Astrocyte (in vitro differentiated cells and primary cell): Measurements from ENCODE around the gene TENM3. TPM values are rescaled to one million over a fixed set of nuclear protein-coding genes. Genes with fewer than 3 reads are reported as not detected.

Experiments used
- DNase-seq: peaks from one replicate; pipeline ENCODE4 v3.0.0-alpha.2; 2010; ENCODE audit warnings: low read depth
- FAIRE-seq: peaks from 2 replicates; lab custom pipeline; 2011; peaks lifted over from hg19 to GRCh38; lab: Jason Lieb, UNC
- H2AFZ ChIP-seq: 2 replicates; pipeline ENCODE4 v1.6.0; 2012; ENCODE audit warnings: low read depth, low read length, inconsistent platforms
- H3K27ac ChIP-seq: 2 replicates; pipeline ENCODE4 v1.5.1; 2011; ENCODE audit warnings: low read depth, low read length, inconsistent platforms
- H3K27me3 ChIP-seq: 2 replicates; pipeline ENCODE4 v1.6.0; 2011; ENCODE audit warnings: low read length, inconsistent platforms; ENCODE audit not compliant: insufficient read depth
- H3K36me3 ChIP-seq: 2 replicates; pipeline ENCODE4 v1.5.1; 2011; ENCODE audit warnings: low read length, inconsistent platforms; ENCODE audit not compliant: insufficient read depth
- H3K4me1 ChIP-seq: 2 replicates; pipeline ENCODE4 v1.5.1; 2011; ENCODE audit warnings: low read length, inconsistent platforms; ENCODE audit not compliant: insufficient read depth
- H3K4me2 ChIP-seq: 2 replicates; pipeline ENCODE4 v1.6.0; 2012; ENCODE audit warnings: low read length, inconsistent platforms
- H3K4me3 ChIP-seq: 2 replicates; pipeline ENCODE4 v1.5.1; 2011; ENCODE audit warnings: low read depth, mild to moderate bottlenecking, low read length, inconsistent platforms; ENCODE audit not compliant: insufficient read depth
- H3K79me2 ChIP-seq: 2 replicates; pipeline ENCODE4 v1.6.0; 2012; ENCODE audit warnings: mild to moderate bottlenecking, low read length, inconsistent platforms; ENCODE audit not compliant: insufficient read depth
- H3K9ac ChIP-seq: 2 replicates; pipeline ENCODE4 v1.6.0; 2012; ENCODE audit warnings: mild to moderate bottlenecking, low read length, inconsistent platforms
- H3K9me3 ChIP-seq: 2 replicates; pipeline ENCODE4 v1.5.1; 2012; ENCODE audit warnings: low read depth, mild to moderate bottlenecking, low read length, inconsistent platforms; ENCODE audit not compliant: insufficient read depth
- H4K20me1 ChIP-seq: 2 replicates; pipeline ENCODE4 v1.6.0; 2012; ENCODE audit warnings: low read length, inconsistent platforms; ENCODE audit not compliant: insufficient read depth
- H3K27ac Mint-ChIP-seq: one replicate; pipeline ENCODE4 v1.8.0; 2021; ENCODE audit warnings: mild to moderate bottlenecking, mixed read lengths; ENCODE audit not compliant: unreplicated experiment
- H3K27me3 Mint-ChIP-seq: one replicate; pipeline ENCODE4 v1.8.0; 2021; ENCODE audit warnings: low read depth, mixed read lengths; ENCODE audit not compliant: unreplicated experiment
- H3K36me3 Mint-ChIP-seq: one replicate; pipeline ENCODE4 v1.8.0; 2021; ENCODE audit warnings: low read depth, mixed read lengths; ENCODE audit not compliant: unreplicated experiment
- H3K4me1 Mint-ChIP-seq: one replicate; pipeline ENCODE4 v1.8.0; 2021; ENCODE audit warnings: low read depth, mixed read lengths; ENCODE audit not compliant: unreplicated experiment
- H3K4me3 Mint-ChIP-seq: one replicate; pipeline ENCODE4 v1.8.0; 2021; ENCODE audit warnings: mild to moderate bottlenecking, moderate library complexity, mixed read lengths; ENCODE audit not compliant: unreplicated experiment
- H3K9me3 Mint-ChIP-seq: one replicate; pipeline ENCODE4 v1.8.0; 2021; ENCODE audit warnings: mild to moderate bottlenecking, mixed read lengths; ENCODE audit not compliant: unreplicated experiment
- EZH2 ChIP-seq: IDR thresholded peaks from 2 replicates; pipeline ENCODE4 v1.6.1; 2012; ENCODE audit warnings: mild to moderate bottlenecking, low read length, inconsistent platforms; ENCODE audit not compliant: insufficient read depth
- total RNA-seq: library from RNA; stranded (reverse); gene quantifications from 2 replicates; pipeline ENCODE4 v1.2.1, GENCODE V29; 2021
- TF ChIP-seq, protein P1 (sequence below): IDR thresholded peaks from 2 replicates; pipeline ENCODE4 v1.5.1; 2011; ENCODE audit warnings: low read depth, mild to moderate bottlenecking, inconsistent platforms, low read length, moderate library complexity; ENCODE audit not compliant: insufficient read depth

Gene TENM3
- total RNA-seq, 1 donor from 2014 or later = 127 TPM

DNA sequence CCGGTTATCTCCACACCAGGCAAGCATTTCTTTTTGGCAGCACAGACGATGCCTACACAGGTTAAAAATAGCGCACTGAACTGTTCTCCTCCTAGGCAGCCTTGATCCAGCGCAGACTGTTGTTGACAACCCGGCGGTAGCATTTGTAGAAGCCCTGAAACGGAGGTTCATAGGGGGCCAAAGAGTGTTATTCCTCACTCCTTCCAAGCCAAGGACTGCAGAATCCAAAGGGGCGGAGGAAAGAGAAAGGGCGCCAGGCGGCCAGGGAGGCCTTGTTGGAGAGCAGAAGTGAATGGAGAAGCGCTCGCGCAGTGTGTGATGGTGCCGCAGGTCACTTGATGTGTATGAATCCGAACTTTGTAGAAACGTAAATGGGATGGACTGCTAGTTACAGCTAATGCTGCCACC is 82.7 kb downstream of the TENM3 start:
- H2AFZ ChIP-seq = no peak overlapping the region
- H3K4me1 ChIP-seq = no peaks in the 10 kb centered on the region
- Mint-ChIP-seq H3K4me1 (peaks cover 1% of the 10 kb centered on the region), H3K9me3 (no peaks in the 10 kb centered on the region), H3K27me3 (no peaks in the 10 kb centered on the region), H3K4me3 (no peak overlapping the region), H3K36me3 (peaks cover 23% of the 10 kb centered on the region), H3K27ac (no peak overlapping the region)
- FAIRE-seq (no peak), DNase-seq (no peak)
- H3K4me3 ChIP-seq = no peak overlapping the region
- no peak overlapping the region for H3K4me2 ChIP-seq
- H4K20me1 ChIP-seq = no peaks in the 10 kb centered on the region
- no peaks in the 10 kb centered on the region for H3K9me3 ChIP-seq
- no peak overlapping the region for H3K9ac ChIP-seq
- H3K36me3 ChIP-seq = peaks cover 10% of the 10 kb centered on the region
- H3K79me2 ChIP-seq = no peaks in the 10 kb centered on the region
- H3K27ac ChIP-seq = no peak overlapping the region
- no peaks in the 10 kb centered on the region for H3K27me3 ChIP-seq
- TF ChIP-seq, protein P1, sequence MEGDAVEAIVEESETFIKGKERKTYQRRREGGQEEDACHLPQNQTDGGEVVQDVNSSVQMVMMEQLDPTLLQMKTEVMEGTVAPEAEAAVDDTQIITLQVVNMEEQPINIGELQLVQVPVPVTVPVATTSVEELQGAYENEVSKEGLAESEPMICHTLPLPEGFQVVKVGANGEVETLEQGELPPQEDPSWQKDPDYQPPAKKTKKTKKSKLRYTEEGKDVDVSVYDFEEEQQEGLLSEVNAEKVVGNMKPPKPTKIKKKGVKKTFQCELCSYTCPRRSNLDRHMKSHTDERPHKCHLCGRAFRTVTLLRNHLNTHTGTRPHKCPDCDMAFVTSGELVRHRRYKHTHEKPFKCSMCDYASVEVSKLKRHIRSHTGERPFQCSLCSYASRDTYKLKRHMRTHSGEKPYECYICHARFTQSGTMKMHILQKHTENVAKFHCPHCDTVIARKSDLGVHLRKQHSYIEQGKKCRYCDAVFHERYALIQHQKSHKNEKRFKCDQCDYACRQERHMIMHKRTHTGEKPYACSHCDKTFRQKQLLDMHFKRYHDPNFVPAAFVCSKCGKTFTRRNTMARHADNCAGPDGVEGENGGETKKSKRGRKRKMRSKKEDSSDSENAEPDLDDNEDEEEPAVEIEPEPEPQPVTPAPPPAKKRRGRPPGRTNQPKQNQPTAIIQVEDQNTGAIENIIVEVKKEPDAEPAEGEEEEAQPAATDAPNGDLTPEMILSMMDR = no peak
- no peak for TF ChIP-seq EZH2

DNA sequence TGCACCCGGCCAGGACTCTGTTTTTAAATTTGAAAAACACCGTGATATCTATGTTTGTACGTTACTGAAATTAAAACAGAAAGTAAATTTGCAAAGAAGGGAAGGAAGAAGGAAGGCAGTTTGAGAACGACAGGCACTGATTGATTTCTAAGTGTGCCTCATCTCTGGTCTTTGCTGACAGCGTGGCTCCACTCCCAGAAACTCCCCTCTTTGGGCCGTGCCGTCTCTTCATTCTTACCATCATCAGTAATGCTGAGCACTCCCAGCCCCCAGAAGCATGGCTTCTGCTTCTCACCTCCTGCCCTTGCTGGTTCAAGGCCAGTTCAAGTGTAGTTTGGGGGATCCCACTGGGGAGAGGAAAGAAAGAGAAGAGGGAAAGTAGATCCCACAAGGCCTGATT is 85.3 kb downstream of the TENM3 start:
- no peaks in the 10 kb centered on the region for H3K27me3 ChIP-seq
- H3K36me3 Mint-ChIP-seq = peaks cover 21% of the 10 kb centered on the region
- no peaks in the 10 kb centered on the region for H4K20me1 ChIP-seq

GRCh38 chr4:182337366-182337765 is 94.2 kb downstream of the TENM3 start:
- no peaks in the 10 kb centered on the region for H3K4me1 Mint-ChIP-seq
- Histone ChIP-seq H3K27ac (no peak overlapping the region), H3K9ac (no peak overlapping the region), H3K79me2 (no peaks in the 10 kb centered on the region), H2AFZ (no peak overlapping the region), H3K4me2 (no peak overlapping the region), H4K20me1 (no peaks in the 10 kb centered on the region), H3K9me3 (no peaks in the 10 kb centered on the region), H3K27me3 (no peaks in the 10 kb centered on the region), H3K4me1 (peaks cover 3% of the 10 kb centered on the region), H3K36me3 (no peaks in the 10 kb centered on the region), H3K4me3 (no peak overlapping the region)
- peaks cover 7% of the 10 kb centered on the region for H3K36me3 Mint-ChIP-seq
- DNase-seq = no peak
- H3K9me3 Mint-ChIP-seq = peaks cover 4% of the 10 kb centered on the region
- no peak for TF ChIP-seq EZH2
- TF ChIP-seq, protein P1 = no peak
- H3K27me3 Mint-ChIP-seq = no peaks in the 10 kb centered on the region
- no peak overlapping the region for H3K27ac Mint-ChIP-seq
- FAIRE-seq = no peak
- H3K4me3 Mint-ChIP-seq = no peak overlapping the region

More for the DNA sequence above, 85.3 kb downstream of the TENM3 start:
- no peak overlapping the region for H3K4me3 ChIP-seq
- no peaks in the 10 kb centered on the region for H3K4me1 ChIP-seq
- H3K36me3 ChIP-seq = peaks cover 10% of the 10 kb centered on the region
- DNase-seq (no peak), FAIRE-seq (no peak)
- H3K4me1 Mint-ChIP-seq = no peaks in the 10 kb centered on the region
- H3K27ac Mint-ChIP-seq = no peak overlapping the region
- H2AFZ ChIP-seq = no peak overlapping the region
- H3K4me2 ChIP-seq = no peak overlapping the region
- H3K27ac ChIP-seq = no peak overlapping the region
- no peaks in the 10 kb centered on the region for H3K79me2 ChIP-seq
- TF ChIP-seq, protein P1 = no peak
- no peak for TF ChIP-seq EZH2
- H3K9ac ChIP-seq = no peak overlapping the region
- no peaks in the 10 kb centered on the region for H3K9me3 Mint-ChIP-seq
- no peak overlapping the region for H3K4me3 Mint-ChIP-seq
- no peaks in the 10 kb centered on the region for H3K9me3 ChIP-seq
- H3K27me3 Mint-ChIP-seq = no peaks in the 10 kb centered on the region
